Smooth muscle cell (in vitro differentiated cells): ENCODE data around the gene SETD2. TPM values are rescaled to one million over a fixed set of nuclear protein-coding genes. Genes with fewer than 3 reads are reported as not detected.

Experiments
- DNase-seq: peaks from one replicate; lab custom pipeline; 2025; ENCODE audit not compliant: unreplicated experiment; lab: John Stamatoyannopoulos, UW
- H2AFZ ChIP-seq: fragments of 200-600 bp; sonication (generic); 2 replicates; pipeline ENCODE4 v1.6.0; 2016; ENCODE audit warnings: antibody characterized with exemption, low read depth, mild to moderate bottlenecking
- H3F3A ChIP-seq: fragments of 200-600 bp; sonication (generic); 2 replicates; pipeline ENCODE4 v1.6.0; 2017; ENCODE audit warnings: antibody characterized with exemption, low read depth
- H3K27ac ChIP-seq: fragments of 200-600 bp; sonication (generic); 2 replicates; pipeline ENCODE4 v1.5.1; 2016; ENCODE audit warnings: low read depth, mild to moderate bottlenecking
- H3K27me3 ChIP-seq: fragments of 200-600 bp; sonication (generic); 2 replicates; pipeline ENCODE4 v1.6.1; 2016; ENCODE audit warnings: low read depth, mild to moderate bottlenecking
- H3K36me3 ChIP-seq: fragments of 200-600 bp; sonication (generic); 2 replicates; pipeline ENCODE4 v1.5.1; 2016; ENCODE audit warnings: low read depth
- H3K4me1 ChIP-seq: fragments of 200-600 bp; sonication (generic); 2 replicates; pipeline ENCODE4 v1.5.1; 2016; ENCODE audit warnings: low read depth
- H3K4me2 ChIP-seq: fragments of 200-600 bp; sonication (generic); 2 replicates; pipeline ENCODE4 v1.6.0; 2016; ENCODE audit warnings: mild to moderate bottlenecking
- H3K4me3 ChIP-seq: fragments of 200-600 bp; sonication (generic); 2 replicates; pipeline ENCODE4 v1.5.1; 2016; ENCODE audit warnings: mild to moderate bottlenecking
- H3K79me2 ChIP-seq: fragments of 200-600 bp; sonication (generic); 2 replicates; pipeline ENCODE4 v1.6.0; 2016; ENCODE audit warnings: low read depth, mild to moderate bottlenecking
- H3K9ac ChIP-seq: fragments of 200-600 bp; sonication (generic); 2 replicates; pipeline ENCODE4 v1.6.0; 2016; ENCODE audit warnings: low read depth
- H3K9me3 ChIP-seq: fragments of 200-600 bp; sonication (generic); replicated peaks from 2 replicates; pipeline ENCODE4 v1.5.1; 2016; ENCODE audit warnings: low read depth
- H4K20me1 ChIP-seq: fragments of 200-600 bp; sonication (generic); 2 replicates; pipeline ENCODE4 v1.6.0; 2016; ENCODE audit warnings: low read depth
- CTCF ChIP-seq: fragments of 200-600 bp; sonication (generic); IDR thresholded peaks from 2 replicates; pipeline ENCODE4 v1.5.1; 2017; ENCODE audit warnings: borderline replicate concordance, mild to moderate bottlenecking, antibody characterized with exemption; ENCODE audit not compliant: insufficient read depth, poor library complexity, severe bottlenecking
- polyA plus RNA-seq: library from polyadenylated mRNA; unstranded; fragments of >200 nt; fragmentation: Nextera tagmentation; extraction: Ambion mirVana; gene quantifications from 2 replicates; pipeline ENCODE4 v1.2.1, GENCODE V29; 2016
- total RNA-seq: library from RNA; depleted of rRNA; stranded (reverse); fragments of >200 nt; gene quantifications from 2 replicates; pipeline ENCODE4 v1.2.3, GENCODE V29; 2014

SETD2 gene
- total and polyA plus RNA-seq, 2 experiments from 2014 or later, result 8.3 to 28.4 TPM

- Histone ChIP-seq H2AFZ (no peak overlapping the region), H3K9ac (no peak overlapping the region), H3K9me3 (no peaks in the 10 kb centered on the region), H3K4me2 (no peak overlapping the region), H3K4me3 (no peak overlapping the region), H3K36me3 (no peaks in the 10 kb centered on the region), H3K27ac (no peak overlapping the region), H4K20me1 (peaks cover 63% of the 10 kb centered on the region), H3K4me1 (no peaks in the 10 kb centered on the region), H3K79me2 (peaks cover 41% of the 10 kb centered on the region), H3K27me3 (no peaks in the 10 kb centered on the region), H3F3A (peaks cover 5% of the 10 kb centered on the region)
- TF ChIP-seq CTCF, result no peak
- DNase-seq, result no peak
These were observed 109.5 kb downstream of the SETD2 start for GRCh38 chr3:47054412-47054811.

GRCh38 chr3:47047673-47048072 is 116.2 kb downstream of the SETD2 start:
- Histone ChIP-seq H2AFZ (no peak overlapping the region), H3K36me3 (no peaks in the 10 kb centered on the region), H3K4me2 (no peak overlapping the region), H3F3A (no peaks in the 10 kb centered on the region), H3K4me3 (no peak overlapping the region), H3K9me3 (no peaks in the 10 kb centered on the region), H4K20me1 (peaks cover 57% of the 10 kb centered on the region), H3K27me3 (no peaks in the 10 kb centered on the region), H3K27ac (no peak overlapping the region), H3K4me1 (no peaks in the 10 kb centered on the region), H3K9ac (no peak overlapping the region), H3K79me2 (peaks cover 30% of the 10 kb centered on the region)
- no peak for DNase-seq
- no peak for TF ChIP-seq CTCF

GRCh38 chr3:47047069-47047468 is 116.8 kb downstream of the SETD2 start:
- H3K36me3 ChIP-seq, result no peaks in the 10 kb centered on the region
- H3K27ac ChIP-seq, result no peak overlapping the region

More at GRCh38 chr3:47047069-47047468, 116.8 kb downstream of the SETD2 start:
- no peak for TF ChIP-seq CTCF
- H3K4me1 ChIP-seq, result no peaks in the 10 kb centered on the region
- H3F3A ChIP-seq, result no peaks in the 10 kb centered on the region
- no peak overlapping the region for H2AFZ ChIP-seq
- no peaks in the 10 kb centered on the region for H3K9me3 ChIP-seq
- no peak overlapping the region for H3K9ac ChIP-seq
- H3K4me2 ChIP-seq, result no peak overlapping the region
- H3K79me2 ChIP-seq, result peaks cover 24% of the 10 kb centered on the region
- H3K27me3 ChIP-seq, result no peaks in the 10 kb centered on the region
- peaks cover 56% of the 10 kb centered on the region for H4K20me1 ChIP-seq
- no peak for DNase-seq
- no peak overlapping the region for H3K4me3 ChIP-seq
